Liver (tissue), 3 donors: ENCODE measurements around the gene GRK5.

Experiments used
- FOXA1 ChIP-seq: IDR thresholded peaks from 2 replicates; pipeline ENCODE4 v1.6.1; 2016; ENCODE audit warnings: antibody characterized with exemption
- HNF4A ChIP-seq, 2 donors: conservative IDR thresholded peaks; 2 replicates each; pipeline ENCODE4 v1.6.1; 2016; ENCODE audit warnings: antibody characterized with exemption in 2 of 2, mild to moderate bottlenecking in 2 of 2
- RAD21 ChIP-seq, 2 donors: IDR thresholded peaks; 2 replicates each; pipeline ENCODE4 v1.6.1; 2016; ENCODE audit warnings: antibody characterized with exemption in 2 of 2, mild to moderate bottlenecking in 2 of 2
- RXRA ChIP-seq, 2 donors: IDR thresholded peaks; 2 replicates each; pipeline ENCODE4 v1.6.1; 2017 to 2018; ENCODE audit warnings: antibody characterized with exemption in 2 of 2, mild to moderate bottlenecking in 1 of 2
- SP1 ChIP-seq: IDR thresholded peaks from 2 replicates; pipeline ENCODE4 v1.6.1; 2018; ENCODE audit warnings: antibody characterized with exemption, mild to moderate bottlenecking
- TAF1 ChIP-seq: conservative IDR thresholded peaks from 2 replicates; pipeline ENCODE4 v1.6.1; 2016; ENCODE audit warnings: antibody characterized with exemption, mild to moderate bottlenecking
- YY1 ChIP-seq: IDR thresholded peaks from 2 replicates; pipeline ENCODE4 v1.6.1; 2016; ENCODE audit warnings: antibody characterized with exemption, mild to moderate bottlenecking
- TF ChIP-seq, protein P1 (sequence below): fragments of 150-350 bp; IDR thresholded peaks from 2 replicates; pipeline ENCODE4 v1.5.1; 2017; ENCODE audit warnings: improper control_type of control experiment, low read depth, low read length; ENCODE audit not compliant: missing input control
- TF ChIP-seq, protein P2 (sequence below): IDR thresholded peaks from 2 replicates; pipeline ENCODE4 v1.6.1; 2016; ENCODE audit warnings: antibody characterized with exemption
- TF ChIP-seq, protein P3 (sequence below): IDR thresholded peaks from 2 replicates; pipeline ENCODE4 v1.6.1; 2016; ENCODE audit warnings: antibody characterized with exemption, mild to moderate bottlenecking
- TF ChIP-seq, protein P4 (sequence below): IDR thresholded peaks from 2 replicates; pipeline ENCODE4 v1.6.1; 2016; ENCODE audit warnings: antibody characterized with exemption
- donor health status: healthy.
- donor health status: healthy.

DNA sequence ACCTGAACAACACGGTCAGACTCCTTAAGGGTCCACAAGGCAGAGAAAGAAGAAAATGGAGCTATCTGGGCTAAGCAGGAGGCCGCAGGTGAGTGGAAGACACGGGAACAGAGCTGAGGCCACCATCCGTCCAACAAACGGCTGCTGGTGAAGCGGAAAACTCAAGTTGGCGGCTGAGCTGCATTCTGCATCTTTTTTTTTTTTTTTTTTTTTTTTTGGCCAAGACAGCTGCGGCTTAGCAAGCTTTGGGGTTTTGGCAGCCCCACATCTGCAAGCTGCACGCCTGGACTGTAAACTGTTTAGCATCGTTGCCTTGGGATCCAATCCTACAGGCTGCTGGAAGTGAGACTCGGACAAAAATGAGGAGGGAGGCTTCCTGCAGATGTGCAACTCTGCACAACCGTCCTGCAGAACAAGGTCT is 297.8 kb downstream of the GRK5 start:
- TF ChIP-seq, protein P1, sequence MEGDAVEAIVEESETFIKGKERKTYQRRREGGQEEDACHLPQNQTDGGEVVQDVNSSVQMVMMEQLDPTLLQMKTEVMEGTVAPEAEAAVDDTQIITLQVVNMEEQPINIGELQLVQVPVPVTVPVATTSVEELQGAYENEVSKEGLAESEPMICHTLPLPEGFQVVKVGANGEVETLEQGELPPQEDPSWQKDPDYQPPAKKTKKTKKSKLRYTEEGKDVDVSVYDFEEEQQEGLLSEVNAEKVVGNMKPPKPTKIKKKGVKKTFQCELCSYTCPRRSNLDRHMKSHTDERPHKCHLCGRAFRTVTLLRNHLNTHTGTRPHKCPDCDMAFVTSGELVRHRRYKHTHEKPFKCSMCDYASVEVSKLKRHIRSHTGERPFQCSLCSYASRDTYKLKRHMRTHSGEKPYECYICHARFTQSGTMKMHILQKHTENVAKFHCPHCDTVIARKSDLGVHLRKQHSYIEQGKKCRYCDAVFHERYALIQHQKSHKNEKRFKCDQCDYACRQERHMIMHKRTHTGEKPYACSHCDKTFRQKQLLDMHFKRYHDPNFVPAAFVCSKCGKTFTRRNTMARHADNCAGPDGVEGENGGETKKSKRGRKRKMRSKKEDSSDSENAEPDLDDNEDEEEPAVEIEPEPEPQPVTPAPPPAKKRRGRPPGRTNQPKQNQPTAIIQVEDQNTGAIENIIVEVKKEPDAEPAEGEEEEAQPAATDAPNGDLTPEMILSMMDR, result no peak
- TF ChIP-seq, protein P2, sequence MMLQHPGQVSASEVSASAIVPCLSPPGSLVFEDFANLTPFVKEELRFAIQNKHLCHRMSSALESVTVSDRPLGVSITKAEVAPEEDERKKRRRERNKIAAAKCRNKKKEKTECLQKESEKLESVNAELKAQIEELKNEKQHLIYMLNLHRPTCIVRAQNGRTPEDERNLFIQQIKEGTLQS, result no peak
- no peak for TF ChIP-seq RAD21 (IDR thresholded peaks at IDR 0.05)
- TF ChIP-seq RXRA (IDR thresholded peaks at IDR 0.05), result no peak
- TF ChIP-seq SP1, result no peak
- TF ChIP-seq YY1, result no peak
- TF ChIP-seq TAF1, result no peak
- no peak for TF ChIP-seq HNF4A (conservative IDR thresholded peaks at IDR 0.05)
- TF ChIP-seq FOXA1, result no peak
- TF ChIP-seq, protein P3, sequence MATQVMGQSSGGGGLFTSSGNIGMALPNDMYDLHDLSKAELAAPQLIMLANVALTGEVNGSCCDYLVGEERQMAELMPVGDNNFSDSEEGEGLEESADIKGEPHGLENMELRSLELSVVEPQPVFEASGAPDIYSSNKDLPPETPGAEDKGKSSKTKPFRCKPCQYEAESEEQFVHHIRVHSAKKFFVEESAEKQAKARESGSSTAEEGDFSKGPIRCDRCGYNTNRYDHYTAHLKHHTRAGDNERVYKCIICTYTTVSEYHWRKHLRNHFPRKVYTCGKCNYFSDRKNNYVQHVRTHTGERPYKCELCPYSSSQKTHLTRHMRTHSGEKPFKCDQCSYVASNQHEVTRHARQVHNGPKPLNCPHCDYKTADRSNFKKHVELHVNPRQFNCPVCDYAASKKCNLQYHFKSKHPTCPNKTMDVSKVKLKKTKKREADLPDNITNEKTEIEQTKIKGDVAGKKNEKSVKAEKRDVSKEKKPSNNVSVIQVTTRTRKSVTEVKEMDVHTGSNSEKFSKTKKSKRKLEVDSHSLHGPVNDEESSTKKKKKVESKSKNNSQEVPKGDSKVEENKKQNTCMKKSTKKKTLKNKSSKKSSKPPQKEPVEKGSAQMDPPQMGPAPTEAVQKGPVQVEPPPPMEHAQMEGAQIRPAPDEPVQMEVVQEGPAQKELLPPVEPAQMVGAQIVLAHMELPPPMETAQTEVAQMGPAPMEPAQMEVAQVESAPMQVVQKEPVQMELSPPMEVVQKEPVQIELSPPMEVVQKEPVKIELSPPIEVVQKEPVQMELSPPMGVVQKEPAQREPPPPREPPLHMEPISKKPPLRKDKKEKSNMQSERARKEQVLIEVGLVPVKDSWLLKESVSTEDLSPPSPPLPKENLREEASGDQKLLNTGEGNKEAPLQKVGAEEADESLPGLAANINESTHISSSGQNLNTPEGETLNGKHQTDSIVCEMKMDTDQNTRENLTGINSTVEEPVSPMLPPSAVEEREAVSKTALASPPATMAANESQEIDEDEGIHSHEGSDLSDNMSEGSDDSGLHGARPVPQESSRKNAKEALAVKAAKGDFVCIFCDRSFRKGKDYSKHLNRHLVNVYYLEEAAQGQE, result no peak
- TF ChIP-seq, protein P4, sequence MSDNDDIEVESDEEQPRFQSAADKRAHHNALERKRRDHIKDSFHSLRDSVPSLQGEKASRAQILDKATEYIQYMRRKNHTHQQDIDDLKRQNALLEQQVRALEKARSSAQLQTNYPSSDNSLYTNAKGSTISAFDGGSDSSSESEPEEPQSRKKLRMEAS, result no peak
